Osteoblast (primary cell): ENCODE data around the gene ADTRP. TPM values are rescaled to one million over a fixed set of nuclear protein-coding genes. Genes with fewer than 3 reads are reported as not detected.

Experiments
- DNase-seq: peaks from one replicate; pipeline ENCODE4 v3.0.0; 2011; ENCODE audit warnings: low spot score, mixed read lengths; ENCODE audit not compliant: insufficient read length; ENCODE audit errors: missing footprints
- H2AFZ ChIP-seq: 2 replicates; pipeline ENCODE4 v1.6.0; 2011; ENCODE audit warnings: mild to moderate bottlenecking, low read length
- H3K27ac ChIP-seq: 2 replicates; pipeline ENCODE4 v1.5.1; 2011; ENCODE audit warnings: mild to moderate bottlenecking, low read depth, low read length, moderate library complexity
- H3K27me3 ChIP-seq: 2 replicates; pipeline ENCODE4 v1.6.0; 2012; ENCODE audit warnings: mild to moderate bottlenecking, control low read depth, inconsistent platforms, low read length, moderate library complexity; ENCODE audit not compliant: insufficient read depth
- H3K36me3 ChIP-seq: 2 replicates; pipeline ENCODE4 v1.5.1; 2011; ENCODE audit warnings: mild to moderate bottlenecking, low read length, control low read depth, moderate library complexity; ENCODE audit not compliant: insufficient read depth
- H3K4me1 ChIP-seq: 2 replicates; pipeline ENCODE4 v1.5.1; 2011; ENCODE audit warnings: mild to moderate bottlenecking, low read length, control low read depth, moderate library complexity; ENCODE audit not compliant: insufficient read depth
- H3K4me2 ChIP-seq: 2 replicates; pipeline ENCODE4 v1.6.0; 2011; ENCODE audit warnings: mild to moderate bottlenecking, low read length; ENCODE audit not compliant: insufficient read depth
- H3K4me3 ChIP-seq: fragments of 200-600 bp; sonication (generic); 3 replicates; pipeline ENCODE4 v1.5.1; 2012; ENCODE audit warnings: mild to moderate bottlenecking, low read length, inconsistent platforms; ENCODE audit not compliant: insufficient read depth
- H3K79me2 ChIP-seq: 2 replicates; pipeline ENCODE4 v1.6.0; 2012; ENCODE audit warnings: mild to moderate bottlenecking, low read length, control low read depth, inconsistent platforms; ENCODE audit not compliant: insufficient read depth
- H3K9me3 ChIP-seq: 2 replicates; pipeline ENCODE4 v1.5.1; 2011; ENCODE audit warnings: low read depth, low read length, control low read depth
- H4K20me1 ChIP-seq: 2 replicates; pipeline ENCODE4 v1.6.0; 2012; ENCODE audit warnings: mild to moderate bottlenecking, low read length, control low read depth; ENCODE audit not compliant: insufficient read depth
- CTCF ChIP-seq: IDR thresholded peaks from 2 replicates; pipeline ENCODE4 v1.5.1; 2011; ENCODE audit warnings: mild to moderate bottlenecking, low read depth, low read length, moderate library complexity; ENCODE audit errors: extremely low read depth
- total RNA-seq: library from RNA; depleted of rRNA; stranded (reverse); fragments of >200 nt; gene quantifications from 2 replicates; pipeline ENCODE4 v1.2.3, GENCODE V29; 2012

The ADTRP gene
- total RNA-seq, 1 donor: 0.72 TPM

- Histone ChIP-seq H3K27ac (no peak overlapping the region), H3K4me3 (no peak overlapping the region), H3K79me2 (no peaks in the 10 kb centered on the region), H3K4me2 (no peak overlapping the region), H4K20me1 (no peaks in the 10 kb centered on the region), H3K9me3 (no peaks in the 10 kb centered on the region), H2AFZ (no peak overlapping the region), H3K27me3 (no peaks in the 10 kb centered on the region), H3K36me3 (no peaks in the 10 kb centered on the region), H3K4me1 (no peaks in the 10 kb centered on the region)
- DNase-seq: no peak
- TF ChIP-seq CTCF: no peak
Observed at GRCh38 chr6:11821781-11822180, 43.2 kb upstream of the ADTRP start.

DNA sequence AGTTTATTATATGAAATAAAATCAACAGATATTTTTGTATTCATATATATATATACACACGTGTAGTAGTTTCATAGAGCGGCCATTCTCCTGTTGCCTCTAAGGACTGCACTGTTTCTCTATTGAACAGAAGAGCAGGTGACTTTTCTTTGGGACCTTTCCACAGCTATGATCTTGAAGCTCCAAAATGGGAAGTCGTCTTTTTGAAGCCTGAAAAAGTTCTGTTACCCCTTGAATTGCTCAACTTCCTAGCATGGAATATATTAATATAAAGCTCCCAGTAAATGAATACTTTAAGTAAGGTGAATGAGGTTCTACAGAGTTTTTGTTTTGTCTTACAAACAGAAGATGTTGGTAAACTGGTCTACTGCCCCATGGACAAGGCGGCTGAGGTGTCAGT, 42.2 kb upstream of the ADTRP start:
- DNase-seq: no peak
- no peak overlapping the region for H3K4me2 ChIP-seq
- no peaks in the 10 kb centered on the region for H3K9me3 ChIP-seq
- peaks cover 2% of the 10 kb centered on the region for H3K4me1 ChIP-seq
- H2AFZ ChIP-seq: no peak overlapping the region
- TF ChIP-seq CTCF: no peak
- H3K27ac ChIP-seq: no peak overlapping the region
- no peaks in the 10 kb centered on the region for H4K20me1 ChIP-seq
- no peaks in the 10 kb centered on the region for H3K27me3 ChIP-seq
- no peak overlapping the region for H3K4me3 ChIP-seq
- H3K79me2 ChIP-seq: no peaks in the 10 kb centered on the region
- H3K36me3 ChIP-seq: no peaks in the 10 kb centered on the region

DNA sequence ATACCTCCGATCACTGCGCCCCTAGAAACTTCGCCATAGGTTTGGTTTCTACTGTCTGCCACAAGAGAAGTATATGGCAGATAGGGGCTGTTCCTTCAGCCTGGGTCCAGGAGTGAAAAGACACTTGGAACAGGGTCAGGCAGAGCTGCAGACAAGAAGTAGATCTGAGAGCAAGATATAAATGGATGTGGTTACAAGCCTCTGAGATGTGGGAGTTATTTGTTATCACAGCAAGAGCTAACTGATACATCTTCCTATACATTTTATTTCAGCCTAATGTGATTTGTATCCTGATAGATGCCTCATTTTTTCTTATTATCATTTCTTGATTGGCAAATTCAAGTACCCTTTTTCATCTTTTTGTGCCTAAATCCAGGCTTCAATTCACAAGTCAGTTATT, 40.9 kb upstream of the ADTRP start:
- no peaks in the 10 kb centered on the region for H3K36me3 ChIP-seq
- H3K27me3 ChIP-seq: no peaks in the 10 kb centered on the region
- no peaks in the 10 kb centered on the region for H3K79me2 ChIP-seq
- H3K4me2 ChIP-seq: no peak overlapping the region
- no peak for TF ChIP-seq CTCF
- H3K9me3 ChIP-seq: no peaks in the 10 kb centered on the region
- H4K20me1 ChIP-seq: no peaks in the 10 kb centered on the region
- no peak overlapping the region for H3K4me3 ChIP-seq
- no peak overlapping the region for H3K27ac ChIP-seq
- peaks cover 5% of the 10 kb centered on the region for H3K4me1 ChIP-seq
- H2AFZ ChIP-seq: no peak overlapping the region
- no peak for DNase-seq

GRCh38 chr6:11815231-11815630, 36.6 kb upstream of the ADTRP start:
- Histone ChIP-seq H3K4me1 (peaks cover 15% of the 10 kb centered on the region), H3K27me3 (no peaks in the 10 kb centered on the region), H3K9me3 (no peaks in the 10 kb centered on the region), H3K27ac (peak overlapping the region; percentile 55), H3K36me3 (no peaks in the 10 kb centered on the region), H4K20me1 (no peaks in the 10 kb centered on the region), H3K4me2 (no peak overlapping the region), H3K4me3 (no peak overlapping the region), H3K79me2 (no peaks in the 10 kb centered on the region), H2AFZ (peak overlapping the region; percentile 54)
- DNase-seq: peak; percentile 50
- TF ChIP-seq CTCF: no peak
